ENCODE results near the gene GRM7.

Gene GRM7

GRCh38 chr3:7070461-7070860 lies 209.5 kb downstream of the GRM7 start:
- no peaks in the 10 kb centered on the region for H3K27me3 ChIP-seq (ENCODE audit: insufficient read depth, poor library complexity, severe bottlenecking)
- ATAC-seq (ENCODE audit: low read depth) (no peak), DNase-seq (ENCODE audit: low spot score) (no peak)

GRCh38 chr3:7074217-7074616 lies 213.3 kb downstream of the GRM7 start:
- Histone ChIP-seq H3K9me3 (ENCODE audit: severe bottlenecking) (peaks cover 2% of the 10 kb centered on the region), H3K4me3 (ENCODE audit: severe bottlenecking) (no peak overlapping the region), H3K27ac (ENCODE audit: poor library complexity, severe bottlenecking) (no peak overlapping the region), H3K4me1 (ENCODE audit: insufficient read depth, poor library complexity, severe bottlenecking) (no peaks in the 10 kb centered on the region), H3K36me3 (ENCODE audit: low read depth) (no peaks in the 10 kb centered on the region), H3K27me3 (ENCODE audit: insufficient read depth, poor library complexity, severe bottlenecking) (no peaks in the 10 kb centered on the region)
- DNase-seq (ENCODE audit: low spot score) (no peak), ATAC-seq (ENCODE audit: low read depth) (no peak)
- no peak for TF ChIP-seq CTCF (IDR thresholded peaks at IDR 0.05; ENCODE audit: poor library complexity, severe bottlenecking)

More at GRCh38 chr3:7070461-7070860, 209.5 kb downstream of the GRM7 start:
- H3K4me3 ChIP-seq (ENCODE audit: severe bottlenecking) = no peak overlapping the region
- H3K27ac ChIP-seq (ENCODE audit: poor library complexity, severe bottlenecking) = no peak overlapping the region
- H3K4me1 ChIP-seq (ENCODE audit: insufficient read depth, poor library complexity, severe bottlenecking) = no peaks in the 10 kb centered on the region
- no peaks in the 10 kb centered on the region for H3K36me3 ChIP-seq (ENCODE audit: low read depth)
- H3K9me3 ChIP-seq (ENCODE audit: severe bottlenecking) = peaks cover 5% of the 10 kb centered on the region
- TF ChIP-seq CTCF (IDR thresholded peaks at IDR 0.05; ENCODE audit: poor library complexity, severe bottlenecking) = no peak

- peaks cover 2% of the 10 kb centered on the region for H3K9me3 ChIP-seq (ENCODE audit: severe bottlenecking)
- DNase-seq (ENCODE audit: low spot score) (no peak), ATAC-seq (ENCODE audit: low read depth) (no peak)
- H3K36me3 ChIP-seq (ENCODE audit: low read depth) = no peaks in the 10 kb centered on the region
- H3K27me3 ChIP-seq (ENCODE audit: insufficient read depth, poor library complexity, severe bottlenecking) = no peaks in the 10 kb centered on the region
- no peak overlapping the region for H3K4me3 ChIP-seq (ENCODE audit: severe bottlenecking)
- no peaks in the 10 kb centered on the region for H3K4me1 ChIP-seq (ENCODE audit: insufficient read depth, poor library complexity, severe bottlenecking)
- TF ChIP-seq CTCF (IDR thresholded peaks at IDR 0.05; ENCODE audit: poor library complexity, severe bottlenecking) = no peak
- H3K27ac ChIP-seq (ENCODE audit: poor library complexity, severe bottlenecking) = no peak overlapping the region
Observed at GRCh38 chr3:7075117-7075516, 214.2 kb downstream of the GRM7 start.

- TF ChIP-seq CTCF (IDR thresholded peaks at IDR 0.05; ENCODE audit: poor library complexity, severe bottlenecking) = peak; percentile 27
- no peak overlapping the region for H3K27ac ChIP-seq (ENCODE audit: poor library complexity, severe bottlenecking)
- H3K4me3 ChIP-seq (ENCODE audit: severe bottlenecking) = no peak overlapping the region
- H3K9me3 ChIP-seq (ENCODE audit: severe bottlenecking) = peaks cover 2% of the 10 kb centered on the region
- H3K36me3 ChIP-seq (ENCODE audit: low read depth) = no peaks in the 10 kb centered on the region
- no peaks in the 10 kb centered on the region for H3K4me1 ChIP-seq (ENCODE audit: insufficient read depth, poor library complexity, severe bottlenecking)
- no peaks in the 10 kb centered on the region for H3K27me3 ChIP-seq (ENCODE audit: insufficient read depth, poor library complexity, severe bottlenecking)
- DNase-seq (ENCODE audit: low spot score) = no peak
- no peak for ATAC-seq (ENCODE audit: low read depth)
Observed at GRCh38 chr3:7075901-7076300, 215.0 kb downstream of the GRM7 start.

- Histone ChIP-seq H3K36me3 (ENCODE audit: low read depth) (no peaks in the 10 kb centered on the region), H3K27ac (ENCODE audit: poor library complexity, severe bottlenecking) (no peak overlapping the region)
- DNase-seq (ENCODE audit: low spot score) = no peak
Observed at GRCh38 chr3:7082244-7082643, 221.3 kb downstream of the GRM7 start.

More at GRCh38 chr3:7082244-7082643, 221.3 kb downstream of the GRM7 start:
- Histone ChIP-seq H3K27me3 (ENCODE audit: insufficient read depth, poor library complexity, severe bottlenecking) (no peaks in the 10 kb centered on the region), H3K9me3 (ENCODE audit: severe bottlenecking) (no peaks in the 10 kb centered on the region), H3K4me3 (ENCODE audit: severe bottlenecking) (no peak overlapping the region), H3K4me1 (ENCODE audit: insufficient read depth, poor library complexity, severe bottlenecking) (no peaks in the 10 kb centered on the region)
- ATAC-seq (ENCODE audit: low read depth) = no peak
- TF ChIP-seq CTCF (IDR thresholded peaks at IDR 0.05; ENCODE audit: poor library complexity, severe bottlenecking) = no peak

All from RWPE2 (cell line).